ENCODE results near the gene SYPL1.

SYPL1 gene

DNA sequence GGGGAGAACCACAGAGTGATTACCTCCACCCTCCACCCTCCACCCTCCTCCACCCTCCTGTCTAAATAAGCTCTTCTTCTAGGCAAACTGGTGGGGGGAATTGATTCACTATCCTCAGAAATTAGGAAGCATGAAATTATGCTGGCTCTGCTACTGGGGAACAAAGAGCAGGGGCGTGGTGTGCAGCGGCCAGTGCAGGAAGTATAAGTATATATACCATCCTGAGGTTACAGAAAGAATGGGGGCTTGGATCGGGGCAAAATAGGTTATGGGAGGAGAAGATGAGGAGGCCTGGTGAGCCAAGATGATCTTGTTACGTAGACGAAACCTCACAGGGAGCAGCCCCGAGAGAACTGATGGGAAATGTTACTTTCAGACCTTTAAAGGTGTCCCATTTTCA is 49.1 kb downstream of the SYPL1 start:
- Histone ChIP-seq H3K36me3 (ENCODE audit: insufficient read depth, low read depth, low read length) (no peaks in the 10 kb centered on the region), H3K9me3 (ENCODE audit: insufficient read depth, low read depth, low read length) (peaks cover 10% of the 10 kb centered on the region; the same call in 1 of the 2 replicates), H3K9ac (ENCODE audit: low read depth, low read length) (no peak overlapping the region), H3K27ac (ENCODE audit: low read length) (no peak overlapping the region), H3K27me3 (ENCODE audit: insufficient read depth, low read length) (no peaks in the 10 kb centered on the region), H3K4me3 (ENCODE audit: low read length) (no peak overlapping the region), H3K4me1 (ENCODE audit: insufficient read depth, low read length) (no peaks in the 10 kb centered on the region; the same call in 1 of the 2 replicates)

DNA sequence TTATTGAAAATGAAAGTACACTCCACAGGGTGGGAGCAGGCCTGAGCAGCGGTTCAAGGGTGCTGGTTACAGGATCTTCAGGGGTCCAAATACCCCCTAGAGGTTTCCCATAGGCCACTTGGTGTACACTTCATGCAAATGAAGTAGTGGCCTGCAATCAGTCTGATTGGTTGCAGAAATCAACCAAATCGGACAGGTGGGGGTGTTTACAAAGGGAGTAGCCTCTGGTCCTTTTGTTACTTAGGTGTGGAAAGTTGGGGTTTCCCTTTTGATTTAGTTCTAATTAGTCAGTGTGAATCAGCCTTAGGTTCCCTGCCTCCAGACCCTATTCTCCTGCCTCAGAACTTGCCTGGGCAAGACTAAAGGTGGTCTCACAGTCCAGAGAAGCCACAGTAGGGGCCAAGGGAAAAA is 49.6 kb downstream of the SYPL1 start:
- H3K4me1 ChIP-seq (ENCODE audit: insufficient read depth, low read length), result no peaks in the 10 kb centered on the region; the same call in 1 of the 2 replicates
- H3K27ac ChIP-seq (ENCODE audit: low read length), result no peak overlapping the region
- H3K36me3 ChIP-seq (ENCODE audit: insufficient read depth, low read depth, low read length), result no peaks in the 10 kb centered on the region
- no peak overlapping the region for H3K4me3 ChIP-seq (ENCODE audit: low read length)
- peaks cover 10% of the 10 kb centered on the region; the same call in 1 of the 2 replicates for H3K9me3 ChIP-seq (ENCODE audit: insufficient read depth, low read depth, low read length)
- H3K9ac ChIP-seq (ENCODE audit: low read depth, low read length), result no peak overlapping the region
- H3K27me3 ChIP-seq (ENCODE audit: insufficient read depth, low read length), result no peaks in the 10 kb centered on the region

DNA sequence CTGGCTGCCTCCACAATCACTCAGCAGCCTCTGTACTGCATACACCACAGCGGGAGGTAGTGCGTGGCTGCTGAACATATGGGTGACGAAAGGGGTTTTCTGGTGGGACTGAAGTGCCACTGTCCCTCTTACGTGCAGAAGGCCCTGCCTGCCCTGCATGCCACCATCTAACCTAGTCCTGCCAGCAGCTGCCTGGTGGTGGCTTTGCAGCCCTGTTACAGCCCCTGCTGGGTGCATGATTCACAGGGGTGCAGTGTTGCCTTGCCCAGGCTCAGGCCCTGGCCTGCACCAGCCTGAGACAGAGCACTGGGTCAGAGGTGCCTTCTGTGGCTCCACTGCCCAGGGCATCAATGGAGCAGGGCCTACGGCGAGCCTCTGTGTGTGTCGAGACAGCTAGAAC is 50.1 kb downstream of the SYPL1 start:
- Histone ChIP-seq H3K27ac (ENCODE audit: low read length) (no peak overlapping the region), H3K4me3 (ENCODE audit: low read length) (no peak overlapping the region), H3K4me1 (ENCODE audit: insufficient read depth, low read length) (no peaks in the 10 kb centered on the region; the same call in 1 of the 2 replicates)

DNA sequence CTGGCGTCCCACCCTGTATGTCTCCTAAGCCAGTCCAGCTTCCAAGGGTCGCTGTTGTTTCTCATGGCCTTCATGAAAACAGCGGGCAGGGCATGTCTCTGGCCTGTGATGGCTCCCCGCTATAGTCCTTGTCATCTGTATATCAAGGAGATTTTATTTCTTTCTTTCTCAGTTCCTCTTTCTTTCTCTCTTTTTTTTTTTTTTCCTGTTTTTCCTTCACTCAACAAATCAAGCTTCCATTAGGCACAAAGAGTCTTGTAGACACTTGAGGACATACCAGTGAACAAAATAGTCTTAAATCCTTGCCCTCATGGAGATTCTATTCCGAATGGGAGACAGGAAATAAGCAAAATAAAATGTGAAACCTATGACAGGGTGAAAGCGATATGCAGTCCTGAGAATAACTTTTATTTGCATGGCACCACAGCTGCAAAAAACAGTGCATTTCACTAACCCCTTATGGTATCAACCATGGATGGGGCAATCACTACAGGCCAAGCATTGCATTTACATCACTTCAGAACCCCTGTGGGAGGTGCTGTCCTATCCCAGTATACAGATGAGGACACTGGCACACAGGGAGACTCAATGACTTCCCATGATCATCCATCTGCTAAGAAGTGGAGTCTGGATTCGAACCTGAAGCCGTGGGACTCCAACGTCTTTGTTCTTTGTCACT is 50.7 kb downstream of the SYPL1 start:
- H3K9ac ChIP-seq (ENCODE audit: low read depth, low read length), result no peak overlapping the region
- no peaks in the 10 kb centered on the region for H3K27me3 ChIP-seq (ENCODE audit: insufficient read depth, low read length)
- H3K9me3 ChIP-seq (ENCODE audit: insufficient read depth, low read depth, low read length), result peaks cover 10% of the 10 kb centered on the region; the same call in 1 of the 2 replicates
- no peaks in the 10 kb centered on the region; the same call in 1 of the 2 replicates for H3K4me1 ChIP-seq (ENCODE audit: insufficient read depth, low read length)
- no peaks in the 10 kb centered on the region for H3K36me3 ChIP-seq (ENCODE audit: insufficient read depth, low read depth, low read length)
- H3K4me3 ChIP-seq (ENCODE audit: low read length), result no peak overlapping the region
- no peak overlapping the region for H3K27ac ChIP-seq (ENCODE audit: low read length)

More for the DNA sequence above, 50.1 kb downstream of the SYPL1 start:
- Histone ChIP-seq H3K9me3 (ENCODE audit: insufficient read depth, low read depth, low read length) (peaks cover 10% of the 10 kb centered on the region; the same call in 1 of the 2 replicates), H3K27me3 (ENCODE audit: insufficient read depth, low read length) (no peaks in the 10 kb centered on the region), H3K36me3 (ENCODE audit: insufficient read depth, low read depth, low read length) (no peaks in the 10 kb centered on the region), H3K9ac (ENCODE audit: low read depth, low read length) (no peak overlapping the region)

DNA sequence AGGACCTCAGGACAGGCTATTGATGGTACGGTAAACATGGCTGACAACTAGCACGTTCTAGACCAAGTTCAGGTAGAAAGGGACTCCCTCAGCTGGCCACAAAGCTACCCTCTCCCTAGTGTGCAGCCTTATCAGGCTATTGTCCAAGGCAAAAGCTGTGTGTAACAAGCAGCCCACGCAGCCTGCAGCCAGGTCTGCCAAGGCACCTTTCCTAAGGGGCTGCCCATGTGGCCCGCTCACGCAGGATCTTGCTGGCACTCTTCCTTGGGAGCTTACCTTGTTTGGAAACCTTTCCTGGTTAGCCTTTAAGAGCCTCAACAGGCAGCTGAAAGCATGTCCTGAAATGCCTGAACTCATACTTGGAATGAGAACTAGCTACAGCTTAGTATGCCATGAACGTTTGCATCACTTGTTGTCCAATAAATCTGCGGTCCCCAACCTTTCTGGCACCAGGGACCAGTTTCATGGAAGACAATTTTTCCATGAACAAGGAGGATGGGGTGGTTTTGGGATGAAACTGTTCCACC is 51.7 kb downstream of the SYPL1 start:
- Histone ChIP-seq H3K4me1 (ENCODE audit: insufficient read depth, low read length) (no peaks in the 10 kb centered on the region; the same call in 1 of the 2 replicates), H3K27me3 (ENCODE audit: insufficient read depth, low read length) (no peaks in the 10 kb centered on the region), H3K9ac (ENCODE audit: low read depth, low read length) (no peak overlapping the region), H3K4me3 (ENCODE audit: low read length) (no peak overlapping the region), H3K36me3 (ENCODE audit: insufficient read depth, low read depth, low read length) (no peaks in the 10 kb centered on the region), H3K27ac (ENCODE audit: low read length) (no peak overlapping the region), H3K9me3 (ENCODE audit: insufficient read depth, low read depth, low read length) (peaks cover 10% of the 10 kb centered on the region; the same call in 1 of the 2 replicates)

DNA sequence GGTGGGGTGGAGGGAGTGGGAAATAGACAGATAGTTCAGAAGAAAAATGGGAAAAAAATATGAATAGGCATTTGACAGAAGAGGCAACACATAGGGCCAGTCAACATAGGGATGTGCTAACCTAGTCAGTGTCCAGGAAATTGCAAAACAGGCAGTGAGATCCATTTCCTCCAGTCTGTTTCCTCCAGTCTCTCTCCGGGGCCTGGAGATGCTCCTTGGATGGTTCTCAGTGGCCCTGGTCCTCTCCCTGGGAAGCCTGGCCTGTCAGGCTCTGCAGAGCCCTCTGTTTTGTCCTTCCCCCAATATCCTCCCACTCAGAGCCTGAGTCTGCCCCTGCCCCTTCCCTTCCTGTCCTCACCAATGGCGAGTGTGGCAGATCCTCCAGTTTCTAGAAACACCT is 52.6 kb downstream of the SYPL1 start:
- H3K9ac ChIP-seq (ENCODE audit: low read depth, low read length), result no peak overlapping the region
- no peak overlapping the region for H3K4me3 ChIP-seq (ENCODE audit: low read length)
- H3K4me1 ChIP-seq (ENCODE audit: insufficient read depth, low read length), result no peaks in the 10 kb centered on the region; the same call in 1 of the 2 replicates
- no peaks in the 10 kb centered on the region for H3K27me3 ChIP-seq (ENCODE audit: insufficient read depth, low read length)
- no peaks in the 10 kb centered on the region for H3K36me3 ChIP-seq (ENCODE audit: insufficient read depth, low read depth, low read length)
- no peak overlapping the region for H3K27ac ChIP-seq (ENCODE audit: low read length)
- peaks cover 10% of the 10 kb centered on the region; the same call in 1 of the 2 replicates for H3K9me3 ChIP-seq (ENCODE audit: insufficient read depth, low read depth, low read length)

DNA sequence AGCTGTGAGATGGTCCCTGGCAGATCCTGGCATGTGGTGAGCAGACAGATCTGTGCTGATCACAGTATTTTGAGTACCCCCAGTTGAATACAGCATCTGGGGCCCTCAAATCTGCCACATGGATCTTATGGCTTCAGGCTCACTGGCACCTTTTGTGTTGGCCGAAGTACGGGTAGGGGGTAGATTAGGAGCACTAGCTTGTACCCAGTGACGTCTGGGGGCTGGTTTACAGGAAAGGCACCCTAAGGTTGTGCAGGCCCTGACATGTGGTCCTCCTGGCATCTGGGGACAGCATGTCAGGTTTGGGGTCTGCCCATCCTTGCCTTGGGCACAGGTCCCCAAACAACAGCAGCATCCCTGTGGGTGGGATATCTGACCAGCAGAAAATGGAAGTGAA is 53.2 kb downstream of the SYPL1 start:
- H3K27me3 ChIP-seq (ENCODE audit: insufficient read depth, low read length), result no peaks in the 10 kb centered on the region
- H3K36me3 ChIP-seq (ENCODE audit: insufficient read depth, low read depth, low read length), result no peaks in the 10 kb centered on the region
- no peak overlapping the region for H3K4me3 ChIP-seq (ENCODE audit: low read length)
- no peak overlapping the region for H3K27ac ChIP-seq (ENCODE audit: low read length)
- peaks cover 10% of the 10 kb centered on the region; the same call in 1 of the 2 replicates for H3K9me3 ChIP-seq (ENCODE audit: insufficient read depth, low read depth, low read length)
- H3K9ac ChIP-seq (ENCODE audit: low read depth, low read length), result no peak overlapping the region
- no peaks in the 10 kb centered on the region; the same call in 1 of the 2 replicates for H3K4me1 ChIP-seq (ENCODE audit: insufficient read depth, low read length)

DNA sequence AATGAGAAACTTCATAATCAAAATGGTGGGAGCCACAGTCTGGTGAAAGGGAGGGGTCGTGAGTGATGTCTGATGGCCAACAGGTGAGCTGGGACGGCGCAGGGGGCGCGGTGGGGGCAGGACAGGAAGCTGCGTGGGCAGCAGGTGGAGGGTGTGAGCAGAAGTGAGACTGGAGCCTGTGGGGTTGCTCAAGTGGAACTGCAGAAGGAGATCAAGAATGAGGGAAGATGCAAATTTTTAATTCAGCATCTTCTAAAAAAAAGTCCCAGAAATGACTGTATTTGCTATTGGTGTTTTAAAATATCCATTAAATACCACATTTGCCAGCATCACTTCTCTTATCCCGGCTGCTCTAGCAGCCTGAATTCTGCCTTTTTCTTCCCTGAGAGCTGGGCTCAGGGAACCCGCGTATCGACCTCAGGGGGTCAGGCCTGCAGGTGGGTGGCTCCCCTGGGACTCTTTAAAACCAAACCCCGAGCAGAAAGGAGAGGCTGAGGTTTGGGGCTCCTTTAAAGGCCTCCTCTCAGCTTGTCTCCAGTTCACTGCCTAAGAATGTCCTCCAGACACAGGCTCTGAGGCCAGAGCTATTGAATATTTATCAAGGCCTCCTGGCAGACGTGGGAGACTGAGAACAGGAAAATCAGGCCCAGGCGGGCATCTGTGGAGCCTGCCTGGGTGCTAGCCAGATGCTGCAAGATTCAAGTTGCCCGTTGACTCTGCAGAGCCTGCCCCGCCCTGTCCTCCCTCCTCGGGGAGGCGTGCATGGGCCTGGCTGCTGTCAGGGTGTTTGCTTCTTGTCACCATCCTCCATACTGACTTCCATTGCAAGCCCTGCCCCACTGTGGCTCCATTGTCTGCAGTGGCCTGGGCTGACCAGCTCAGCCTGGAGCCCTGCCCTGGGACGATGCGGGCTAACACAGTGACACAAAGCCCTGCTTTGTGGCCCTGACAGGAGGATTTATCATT is 53.9 kb downstream of the SYPL1 start:
- Histone ChIP-seq H3K4me1 (ENCODE audit: insufficient read depth, low read length) (no peaks in the 10 kb centered on the region; the same call in 1 of the 2 replicates), H3K4me3 (ENCODE audit: low read length) (no peak overlapping the region), H3K36me3 (ENCODE audit: insufficient read depth, low read depth, low read length) (no peaks in the 10 kb centered on the region), H3K9ac (ENCODE audit: low read depth, low read length) (no peak overlapping the region), H3K9me3 (ENCODE audit: insufficient read depth, low read depth, low read length) (peaks cover 10% of the 10 kb centered on the region; the same call in 1 of the 2 replicates), H3K27ac (ENCODE audit: low read length) (no peak overlapping the region), H3K27me3 (ENCODE audit: insufficient read depth, low read length) (no peaks in the 10 kb centered on the region)

DNA sequence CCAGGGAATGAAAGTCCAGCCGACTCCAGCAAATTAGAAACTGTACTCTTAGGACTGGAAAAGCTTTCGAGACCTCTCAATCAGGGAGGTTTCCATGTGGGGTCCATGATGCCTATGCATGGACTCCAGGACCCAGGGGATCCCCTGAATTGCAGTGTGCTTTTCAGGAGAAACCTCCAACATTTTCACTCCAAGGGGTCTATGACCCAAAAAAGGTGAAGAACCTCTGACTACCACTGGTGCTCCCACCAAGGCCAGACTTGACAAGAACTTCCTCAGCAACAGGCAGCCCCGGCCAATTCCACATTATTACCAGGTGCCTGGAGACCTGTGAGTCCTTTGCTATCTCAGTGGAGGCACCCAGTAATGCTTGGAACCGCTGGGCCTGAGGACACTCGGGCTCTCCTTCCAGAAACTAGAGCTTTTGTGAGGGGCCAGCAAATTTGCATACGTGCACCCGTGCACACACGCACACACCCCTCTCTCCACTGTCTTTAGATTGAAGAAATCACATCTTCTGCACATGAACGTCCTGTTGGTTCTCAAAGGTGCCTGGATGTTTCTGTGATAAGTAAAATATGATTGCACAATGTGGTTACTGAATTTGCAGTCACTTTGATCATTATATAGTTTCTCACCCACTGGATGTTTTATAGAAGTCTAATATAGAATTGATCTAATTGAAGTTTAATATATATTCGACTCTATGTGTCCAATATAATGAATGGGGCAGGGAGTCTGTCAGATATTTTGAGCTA is 54.7 kb downstream of the SYPL1 start:
- no peaks in the 10 kb centered on the region for H3K27me3 ChIP-seq (ENCODE audit: insufficient read depth, low read length)
- H3K9me3 ChIP-seq (ENCODE audit: insufficient read depth, low read depth, low read length), result peaks cover 10% of the 10 kb centered on the region; the same call in 1 of the 2 replicates
- H3K9ac ChIP-seq (ENCODE audit: low read depth, low read length), result no peak overlapping the region
- H3K27ac ChIP-seq (ENCODE audit: low read length), result no peak overlapping the region
- H3K4me3 ChIP-seq (ENCODE audit: low read length), result no peak overlapping the region
- H3K36me3 ChIP-seq (ENCODE audit: insufficient read depth, low read depth, low read length), result no peaks in the 10 kb centered on the region
- no peaks in the 10 kb centered on the region; the same call in 1 of the 2 replicates for H3K4me1 ChIP-seq (ENCODE audit: insufficient read depth, low read length)

DNA sequence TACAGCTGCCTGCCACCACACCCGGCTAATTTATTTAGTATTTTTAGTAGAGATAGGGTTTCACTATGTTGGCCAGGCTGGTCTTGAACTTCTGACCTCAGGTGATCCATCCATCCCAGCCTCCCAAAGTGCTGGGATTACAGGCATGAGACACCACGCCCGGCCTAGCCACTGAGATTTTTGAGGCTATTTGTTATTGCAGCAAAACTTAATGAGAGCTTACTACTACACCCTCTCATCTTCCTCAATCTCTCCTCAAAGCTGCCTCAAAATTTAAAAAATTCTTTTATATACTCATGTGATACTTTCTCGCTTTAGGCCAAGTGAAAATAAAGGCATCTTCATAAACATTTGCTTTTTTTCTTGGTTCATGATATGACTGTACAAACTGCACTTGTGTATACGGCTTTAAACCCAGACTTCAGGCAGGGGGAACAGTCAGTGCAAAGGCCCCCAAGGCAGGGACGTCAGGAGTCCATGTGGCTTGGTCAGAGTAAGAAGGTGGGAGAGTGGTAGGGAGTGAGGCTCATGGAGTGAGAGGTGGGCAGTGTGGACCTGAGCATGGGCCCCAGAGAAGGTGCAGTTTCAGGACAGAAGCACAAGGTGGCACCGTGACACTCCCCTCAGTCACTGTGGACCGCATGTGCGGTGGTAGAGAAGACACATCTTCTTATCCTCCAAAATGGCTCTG is 55.5 kb downstream of the SYPL1 start:
- H3K27ac ChIP-seq (ENCODE audit: low read length), result no peak overlapping the region
- H3K36me3 ChIP-seq (ENCODE audit: insufficient read depth, low read depth, low read length), result no peaks in the 10 kb centered on the region
- H3K9me3 ChIP-seq (ENCODE audit: insufficient read depth, low read depth, low read length), result peaks cover 10% of the 10 kb centered on the region; the same call in 1 of the 2 replicates
- H3K27me3 ChIP-seq (ENCODE audit: insufficient read depth, low read length), result no peaks in the 10 kb centered on the region
- H3K4me3 ChIP-seq (ENCODE audit: low read length), result no peak overlapping the region
- no peaks in the 10 kb centered on the region; the same call in 1 of the 2 replicates for H3K4me1 ChIP-seq (ENCODE audit: insufficient read depth, low read length)
- H3K9ac ChIP-seq (ENCODE audit: low read depth, low read length), result no peak overlapping the region
